ENCODE data around the gene HNMT.

HNMT gene

DNA sequence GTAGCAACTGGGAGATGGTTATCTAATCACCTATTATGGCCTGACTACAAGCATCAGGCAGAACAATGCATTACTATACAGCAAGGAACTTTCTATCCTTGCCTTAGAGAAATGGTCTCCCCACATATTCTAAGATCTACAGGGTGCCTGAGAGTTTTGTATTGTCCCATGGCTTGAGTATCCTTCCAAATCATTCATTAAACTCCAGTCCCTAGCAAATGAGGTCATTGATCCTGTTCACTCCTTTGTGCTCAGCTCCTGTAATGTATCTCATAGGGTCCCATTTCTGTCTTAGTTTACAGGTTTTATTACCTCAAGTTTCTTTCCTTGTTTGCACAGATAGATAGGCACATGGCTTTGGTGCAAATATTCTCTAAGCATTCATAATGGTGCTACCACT, 9.0 kb downstream of the HNMT start (continued):
- TF ChIP-seq ZNF8 (CRISPR knock-in tag; IDR thresholded peaks at IDR 0.05) (no peak), ZNF70 (CRISPR knock-in tag; IDR thresholded peaks at IDR 0.05) (no peak), TCF4 (CRISPR knock-in tag; IDR thresholded peaks at IDR 0.05; ENCODE audit: borderline replicate concordance) (no peak)

DNA sequence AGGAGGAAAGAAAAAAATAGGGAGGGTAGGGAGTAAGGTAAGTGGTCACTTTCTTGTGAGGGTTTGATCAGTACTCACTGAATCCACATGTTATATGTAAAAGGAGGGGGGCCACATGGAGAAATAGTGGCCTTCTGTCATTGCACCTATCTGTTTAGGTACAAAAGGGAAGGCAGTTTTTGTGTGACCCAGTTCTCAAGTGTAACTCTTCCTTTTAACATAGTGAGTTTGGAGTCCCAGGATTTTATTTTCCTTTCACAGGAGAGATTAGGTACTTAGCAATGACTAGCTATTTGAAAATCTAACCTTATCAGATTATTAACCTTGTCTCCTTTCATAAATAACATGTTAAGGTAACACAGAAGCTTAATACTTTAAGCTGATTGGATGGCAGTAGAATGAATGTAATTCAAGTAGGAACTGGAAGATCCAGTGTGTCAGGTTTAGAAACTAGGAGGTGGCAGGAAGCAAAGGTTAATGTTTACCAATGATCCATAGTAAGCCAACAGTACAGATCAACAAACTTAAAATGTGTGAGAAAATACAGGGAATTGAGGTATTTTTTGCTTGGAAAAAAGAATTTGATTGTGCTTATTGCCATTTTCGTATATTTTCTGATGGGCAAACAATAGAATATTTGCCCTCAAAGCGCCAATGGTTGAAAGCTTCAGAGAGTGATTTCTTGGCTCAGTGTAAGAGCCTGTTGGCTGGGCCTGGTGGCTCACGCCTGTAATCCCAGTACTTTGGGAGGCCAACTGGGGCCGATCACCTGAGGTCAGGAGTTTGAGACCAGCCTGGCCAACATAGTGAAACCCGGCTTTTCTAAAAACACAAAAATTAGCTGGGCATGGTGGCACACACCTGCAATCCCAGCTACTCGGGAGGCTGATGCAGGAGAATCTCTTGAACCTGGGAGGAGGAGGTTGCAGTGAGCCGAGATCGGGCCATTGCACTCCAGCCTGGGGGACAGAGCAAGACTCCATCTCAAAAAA, 11.3 kb downstream of the HNMT start:
- no peak for ATAC-seq
- TF ChIP-seq TOX (CRISPR knock-in tag; IDR thresholded peaks at IDR 0.05; ENCODE audit: borderline replicate concordance) (no peak), OSR1 (CRISPR knock-in tag; IDR thresholded peaks at IDR 0.05) (no peak), ISL1 (CRISPR knock-in tag; IDR thresholded peaks at IDR 0.05) (no peak), ESRRG (CRISPR knock-in tag; IDR thresholded peaks at IDR 0.05) (no peak), TCF4 (CRISPR knock-in tag; IDR thresholded peaks at IDR 0.05; ENCODE audit: borderline replicate concordance) (no peak), RARB (CRISPR knock-in tag; IDR thresholded peaks at IDR 0.05) (no peak), ZC3H10 (CRISPR knock-in tag; IDR thresholded peaks at IDR 0.05) (no peak), CSDC2 (CRISPR knock-in tag; IDR thresholded peaks at IDR 0.05) (no peak), ZNF8 (CRISPR knock-in tag; IDR thresholded peaks at IDR 0.05) (no peak), ZNF565 (CRISPR knock-in tag; conservative IDR thresholded peaks at IDR 0.05; ENCODE audit: low read depth) (no peak), ARNTL (CRISPR knock-in tag; IDR thresholded peaks at IDR 0.05; ENCODE audit: borderline replicate concordance, low read depth) (no peak)
- TF ChIP-seq, protein P1, sequence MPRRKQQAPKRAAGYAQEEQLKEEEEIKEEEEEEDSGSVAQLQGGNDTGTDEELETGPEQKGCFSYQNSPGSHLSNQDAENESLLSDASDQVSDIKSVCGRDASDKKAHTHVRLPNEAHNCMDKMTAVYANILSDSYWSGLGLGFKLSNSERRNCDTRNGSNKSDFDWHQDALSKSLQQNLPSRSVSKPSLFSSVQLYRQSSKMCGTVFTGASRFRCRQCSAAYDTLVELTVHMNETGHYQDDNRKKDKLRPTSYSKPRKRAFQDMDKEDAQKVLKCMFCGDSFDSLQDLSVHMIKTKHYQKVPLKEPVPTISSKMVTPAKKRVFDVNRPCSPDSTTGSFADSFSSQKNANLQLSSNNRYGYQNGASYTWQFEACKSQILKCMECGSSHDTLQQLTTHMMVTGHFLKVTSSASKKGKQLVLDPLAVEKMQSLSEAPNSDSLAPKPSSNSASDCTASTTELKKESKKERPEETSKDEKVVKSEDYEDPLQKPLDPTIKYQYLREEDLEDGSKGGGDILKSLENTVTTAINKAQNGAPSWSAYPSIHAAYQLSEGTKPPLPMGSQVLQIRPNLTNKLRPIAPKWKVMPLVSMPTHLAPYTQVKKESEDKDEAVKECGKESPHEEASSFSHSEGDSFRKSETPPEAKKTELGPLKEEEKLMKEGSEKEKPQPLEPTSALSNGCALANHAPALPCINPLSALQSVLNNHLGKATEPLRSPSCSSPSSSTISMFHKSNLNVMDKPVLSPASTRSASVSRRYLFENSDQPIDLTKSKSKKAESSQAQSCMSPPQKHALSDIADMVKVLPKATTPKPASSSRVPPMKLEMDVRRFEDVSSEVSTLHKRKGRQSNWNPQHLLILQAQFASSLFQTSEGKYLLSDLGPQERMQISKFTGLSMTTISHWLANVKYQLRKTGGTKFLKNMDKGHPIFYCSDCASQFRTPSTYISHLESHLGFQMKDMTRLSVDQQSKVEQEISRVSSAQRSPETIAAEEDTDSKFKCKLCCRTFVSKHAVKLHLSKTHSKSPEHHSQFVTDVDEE (CRISPR knock-in tag; IDR thresholded peaks at IDR 0.05): no peak
- TF ChIP-seq, protein P2, sequence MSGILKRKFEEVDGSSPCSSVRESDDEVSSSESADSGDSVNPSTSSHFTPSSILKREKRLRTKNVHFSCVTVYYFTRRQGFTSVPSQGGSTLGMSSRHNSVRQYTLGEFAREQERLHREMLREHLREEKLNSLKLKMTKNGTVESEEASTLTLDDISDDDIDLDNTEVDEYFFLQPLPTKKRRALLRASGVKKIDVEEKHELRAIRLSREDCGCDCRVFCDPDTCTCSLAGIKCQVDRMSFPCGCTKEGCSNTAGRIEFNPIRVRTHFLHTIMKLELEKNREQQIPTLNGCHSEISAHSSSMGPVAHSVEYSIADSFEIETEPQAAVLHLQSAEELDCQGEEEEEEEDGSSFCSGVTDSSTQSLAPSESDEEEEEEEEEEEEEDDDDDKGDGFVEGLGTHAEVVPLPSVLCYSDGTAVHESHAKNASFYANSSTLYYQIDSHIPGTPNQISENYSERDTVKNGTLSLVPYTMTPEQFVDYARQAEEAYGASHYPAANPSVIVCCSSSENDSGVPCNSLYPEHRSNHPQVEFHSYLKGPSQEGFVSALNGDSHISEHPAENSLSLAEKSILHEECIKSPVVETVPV (CRISPR knock-in tag; IDR thresholded peaks at IDR 0.05): no peak

DNA sequence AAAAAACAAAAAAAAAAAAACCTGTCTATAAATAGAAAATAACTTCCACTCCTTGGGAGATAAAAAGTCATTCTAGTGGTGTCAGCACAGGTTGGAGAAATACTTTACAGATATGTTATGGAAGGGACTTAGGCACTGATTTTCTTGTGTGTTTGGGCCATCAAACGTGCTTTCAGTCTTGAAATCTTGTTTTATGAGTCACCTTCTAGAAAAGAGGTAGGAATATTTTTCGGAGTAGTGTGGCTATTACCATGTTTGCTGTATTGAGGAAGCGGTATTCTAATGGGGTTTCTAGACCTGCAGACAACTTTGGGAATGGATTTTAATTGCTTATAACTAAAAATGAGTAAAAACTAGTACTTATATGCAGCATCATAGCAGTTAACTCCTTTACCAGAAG, 12.0 kb downstream of the HNMT start:
- ATAC-seq: no peak
- no peak for TF ChIP-seq TCF4 (CRISPR knock-in tag; IDR thresholded peaks at IDR 0.05; ENCODE audit: borderline replicate concordance)
- TF ChIP-seq GLIS3 (CRISPR knock-in tag; IDR thresholded peaks at IDR 0.05): no peak
- no peak for TF ChIP-seq SNAI2 (CRISPR knock-in tag; IDR thresholded peaks at IDR 0.05)
- TF ChIP-seq ZNF565 (CRISPR knock-in tag; conservative IDR thresholded peaks at IDR 0.05; ENCODE audit: low read depth): no peak
- TF ChIP-seq, protein P2 (CRISPR knock-in tag; IDR thresholded peaks at IDR 0.05): no peak
- TF ChIP-seq BACH2 (CRISPR knock-in tag; IDR thresholded peaks at IDR 0.05; ENCODE audit: borderline replicate concordance): no peak
- no peak for TF ChIP-seq ARNTL (CRISPR knock-in tag; IDR thresholded peaks at IDR 0.05; ENCODE audit: borderline replicate concordance, low read depth)
- no peak for TF ChIP-seq PPARA (CRISPR knock-in tag; IDR thresholded peaks at IDR 0.05; ENCODE audit: borderline replicate concordance)
- TF ChIP-seq ZNF8 (CRISPR knock-in tag; IDR thresholded peaks at IDR 0.05): no peak
- TF ChIP-seq TOX (CRISPR knock-in tag; IDR thresholded peaks at IDR 0.05; ENCODE audit: borderline replicate concordance): no peak
- TF ChIP-seq, protein P3, sequence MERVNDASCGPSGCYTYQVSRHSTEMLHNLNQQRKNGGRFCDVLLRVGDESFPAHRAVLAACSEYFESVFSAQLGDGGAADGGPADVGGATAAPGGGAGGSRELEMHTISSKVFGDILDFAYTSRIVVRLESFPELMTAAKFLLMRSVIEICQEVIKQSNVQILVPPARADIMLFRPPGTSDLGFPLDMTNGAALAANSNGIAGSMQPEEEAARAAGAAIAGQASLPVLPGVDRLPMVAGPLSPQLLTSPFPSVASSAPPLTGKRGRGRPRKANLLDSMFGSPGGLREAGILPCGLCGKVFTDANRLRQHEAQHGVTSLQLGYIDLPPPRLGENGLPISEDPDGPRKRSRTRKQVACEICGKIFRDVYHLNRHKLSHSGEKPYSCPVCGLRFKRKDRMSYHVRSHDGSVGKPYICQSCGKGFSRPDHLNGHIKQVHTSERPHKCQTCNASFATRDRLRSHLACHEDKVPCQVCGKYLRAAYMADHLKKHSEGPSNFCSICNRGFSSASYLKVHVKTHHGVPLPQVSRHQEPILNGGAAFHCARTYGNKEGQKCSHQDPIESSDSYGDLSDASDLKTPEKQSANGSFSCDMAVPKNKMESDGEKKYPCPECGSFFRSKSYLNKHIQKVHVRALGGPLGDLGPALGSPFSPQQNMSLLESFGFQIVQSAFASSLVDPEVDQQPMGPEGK (CRISPR knock-in tag; IDR thresholded peaks at IDR 0.05; ENCODE audit: borderline replicate concordance): no peak
- TF ChIP-seq, protein P1 (CRISPR knock-in tag; IDR thresholded peaks at IDR 0.05): no peak
- no peak for TF ChIP-seq CSDC2 (CRISPR knock-in tag; IDR thresholded peaks at IDR 0.05)
- TF ChIP-seq, protein P4, sequence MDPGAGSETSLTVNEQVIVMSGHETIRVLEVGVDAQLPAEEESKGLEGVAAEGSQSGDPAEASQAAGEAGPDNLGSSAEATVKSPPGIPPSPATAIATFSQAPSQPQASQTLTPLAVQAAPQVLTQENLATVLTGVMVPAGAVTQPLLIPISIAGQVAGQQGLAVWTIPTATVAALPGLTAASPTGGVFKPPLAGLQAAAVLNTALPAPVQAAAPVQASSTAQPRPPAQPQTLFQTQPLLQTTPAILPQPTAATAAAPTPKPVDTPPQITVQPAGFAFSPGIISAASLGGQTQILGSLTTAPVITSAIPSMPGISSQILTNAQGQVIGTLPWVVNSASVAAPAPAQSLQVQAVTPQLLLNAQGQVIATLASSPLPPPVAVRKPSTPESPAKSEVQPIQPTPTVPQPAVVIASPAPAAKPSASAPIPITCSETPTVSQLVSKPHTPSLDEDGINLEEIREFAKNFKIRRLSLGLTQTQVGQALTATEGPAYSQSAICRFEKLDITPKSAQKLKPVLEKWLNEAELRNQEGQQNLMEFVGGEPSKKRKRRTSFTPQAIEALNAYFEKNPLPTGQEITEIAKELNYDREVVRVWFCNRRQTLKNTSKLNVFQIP (CRISPR knock-in tag; IDR thresholded peaks at IDR 0.05; ENCODE audit: borderline replicate concordance, low read depth): no peak
- TF ChIP-seq OSR1 (CRISPR knock-in tag; IDR thresholded peaks at IDR 0.05): no peak
- no peak for TF ChIP-seq ZC3H10 (CRISPR knock-in tag; IDR thresholded peaks at IDR 0.05)
- TF ChIP-seq ZFP30 (CRISPR knock-in tag; IDR thresholded peaks at IDR 0.05): no peak

Data from SK-N-SH treated with all-trans-retinoic acid at 6 μM for 48 hours (cell line).